Cardiac fibroblast (primary cell): Measurements from ENCODE around the gene PRG3.
A peak's percentile ranks its signal among the peaks of the same experiment; 100 is the strongest.

Experiments used
- DNase-seq, 2 donors: peaks; one replicate each; pipeline versions ENCODE4 v3.0.0 to v3.0.0-alpha.2; 2010; ENCODE audit warnings: low read depth in 2 of 2
- H3K4me3 ChIP-seq, 2 donors: replicated peaks in 1 of 2; 1 replicate in 1 of 2; 2 replicates in 1 of 2; pipeline ENCODE4 v1.5.1; 2011; ENCODE audit warnings: low read depth in 2 of 2, low read length in 2 of 2, mild to moderate bottlenecking in 2 of 2, moderate library complexity in 1 of 2
- TF ChIP-seq, protein P1 (sequence below): IDR thresholded peaks from one replicate; pipeline ENCODE4 v1.5.1; 2011; ENCODE audit warnings: low read depth, mild to moderate bottlenecking, low read length, inconsistent platforms

The PRG3 gene

DNA sequence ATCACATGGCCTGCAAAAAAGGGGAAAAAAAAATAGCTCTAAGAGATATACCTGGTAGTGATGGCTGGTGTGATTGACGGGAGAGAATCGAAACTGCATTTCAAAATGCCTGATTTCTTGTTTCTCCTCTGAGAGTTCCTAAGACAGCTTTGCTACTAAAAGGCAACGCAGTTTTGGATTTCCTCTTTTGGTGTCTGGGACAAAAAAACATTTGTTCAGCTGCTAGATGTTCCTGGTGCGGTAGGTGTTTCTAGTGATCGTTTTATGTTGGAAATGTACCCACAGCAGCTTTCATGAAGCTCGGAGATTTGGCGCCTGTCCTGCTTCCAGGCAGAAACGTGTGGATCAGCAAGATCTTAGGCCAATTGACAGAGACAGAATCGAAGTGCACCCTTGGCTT is 24.7 kb downstream of the PRG3 start:
- H3K4me3 ChIP-seq, result no peak overlapping the region
- DNase-seq, result no peak
- TF ChIP-seq, protein P1, sequence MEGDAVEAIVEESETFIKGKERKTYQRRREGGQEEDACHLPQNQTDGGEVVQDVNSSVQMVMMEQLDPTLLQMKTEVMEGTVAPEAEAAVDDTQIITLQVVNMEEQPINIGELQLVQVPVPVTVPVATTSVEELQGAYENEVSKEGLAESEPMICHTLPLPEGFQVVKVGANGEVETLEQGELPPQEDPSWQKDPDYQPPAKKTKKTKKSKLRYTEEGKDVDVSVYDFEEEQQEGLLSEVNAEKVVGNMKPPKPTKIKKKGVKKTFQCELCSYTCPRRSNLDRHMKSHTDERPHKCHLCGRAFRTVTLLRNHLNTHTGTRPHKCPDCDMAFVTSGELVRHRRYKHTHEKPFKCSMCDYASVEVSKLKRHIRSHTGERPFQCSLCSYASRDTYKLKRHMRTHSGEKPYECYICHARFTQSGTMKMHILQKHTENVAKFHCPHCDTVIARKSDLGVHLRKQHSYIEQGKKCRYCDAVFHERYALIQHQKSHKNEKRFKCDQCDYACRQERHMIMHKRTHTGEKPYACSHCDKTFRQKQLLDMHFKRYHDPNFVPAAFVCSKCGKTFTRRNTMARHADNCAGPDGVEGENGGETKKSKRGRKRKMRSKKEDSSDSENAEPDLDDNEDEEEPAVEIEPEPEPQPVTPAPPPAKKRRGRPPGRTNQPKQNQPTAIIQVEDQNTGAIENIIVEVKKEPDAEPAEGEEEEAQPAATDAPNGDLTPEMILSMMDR, result no peak

DNA sequence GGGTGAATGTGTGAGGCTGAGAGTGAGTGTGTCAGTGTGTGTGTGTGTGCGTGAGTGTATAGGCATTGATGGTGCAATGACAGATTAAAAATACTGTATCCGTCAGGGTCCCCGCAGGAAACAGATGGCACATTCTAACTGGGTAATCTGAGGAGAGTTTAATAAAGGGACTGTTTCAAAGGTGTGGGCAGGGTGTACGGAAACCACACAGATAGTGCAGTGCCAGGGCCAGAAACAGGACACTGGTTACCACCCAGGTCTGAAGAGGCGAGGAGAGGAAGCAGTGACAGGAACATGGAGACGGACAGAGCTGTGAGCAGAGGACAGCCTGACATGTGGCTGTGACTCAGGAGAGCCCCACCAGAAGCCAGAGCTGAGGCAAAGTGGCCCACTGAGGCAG is 26.3 kb downstream of the PRG3 start:
- TF ChIP-seq, protein P1, result no peak
- H3K4me3 ChIP-seq, result no peak overlapping the region
- no peak for DNase-seq

DNA sequence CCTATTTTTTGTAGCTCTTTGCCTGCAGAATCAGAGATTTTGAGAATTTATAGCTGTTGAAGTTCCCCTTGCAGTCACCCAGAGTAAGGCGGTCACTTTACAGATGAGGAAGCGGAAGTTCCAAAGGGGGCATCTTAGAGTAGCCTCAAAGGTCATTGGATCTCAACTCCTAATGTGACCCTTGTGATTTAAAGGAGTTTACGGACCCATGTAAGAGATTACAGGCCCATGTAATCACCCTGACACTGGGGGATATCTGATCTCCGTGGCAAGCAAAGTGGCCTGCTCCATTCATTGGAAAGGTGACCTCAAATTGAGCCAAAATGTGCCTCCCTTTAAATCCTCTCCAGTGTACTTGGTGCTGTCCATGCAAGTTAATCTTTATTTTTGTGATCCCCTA is 27.1 kb downstream of the PRG3 start:
- TF ChIP-seq, protein P1, result no peak
- no peak for DNase-seq
- no peak overlapping the region for H3K4me3 ChIP-seq

DNA sequence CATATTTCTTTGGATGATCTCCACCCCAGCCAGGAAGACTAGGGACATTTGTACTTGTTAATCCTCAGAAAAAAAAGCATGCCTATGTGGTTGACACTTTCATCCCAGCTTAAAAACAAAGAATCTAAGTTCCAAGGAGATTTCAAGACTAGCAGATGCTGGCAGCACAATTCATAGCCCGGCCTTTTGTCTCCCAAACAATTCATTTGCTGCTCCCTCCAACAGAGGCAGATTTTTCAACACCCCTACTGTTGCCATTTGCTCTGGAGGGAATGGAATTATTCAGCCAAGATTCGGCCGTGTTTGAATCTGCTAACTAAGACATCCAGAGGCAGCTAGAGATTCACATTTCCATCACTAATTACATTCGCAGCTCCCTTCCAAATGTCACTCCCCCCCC is 27.5 kb downstream of the PRG3 start:
- no peak overlapping the region for H3K4me3 ChIP-seq
- TF ChIP-seq, protein P1, result no peak
- no peak for DNase-seq

DNA sequence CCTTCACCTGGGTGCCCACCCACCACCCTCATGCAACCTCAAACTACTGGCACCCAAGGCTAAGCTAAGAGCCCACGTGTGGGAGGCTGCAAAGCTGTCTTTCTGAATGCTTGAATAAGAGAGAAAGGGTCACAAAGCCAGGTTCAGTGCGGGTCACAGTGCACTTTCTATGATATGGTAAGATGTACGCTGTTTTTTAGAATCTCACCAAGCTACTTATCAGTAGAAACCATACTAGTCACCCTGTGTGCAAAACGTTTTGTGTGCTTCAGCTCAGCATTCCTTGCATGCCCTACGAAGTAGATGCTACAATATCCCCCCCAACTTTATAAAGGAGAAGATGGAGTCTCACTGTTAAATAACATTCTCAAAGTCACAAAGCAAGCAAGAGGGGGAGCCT is 27.9 kb downstream of the PRG3 start:
- no peak overlapping the region for H3K4me3 ChIP-seq
- DNase-seq, result no peak
- TF ChIP-seq, protein P1, result no peak

DNA sequence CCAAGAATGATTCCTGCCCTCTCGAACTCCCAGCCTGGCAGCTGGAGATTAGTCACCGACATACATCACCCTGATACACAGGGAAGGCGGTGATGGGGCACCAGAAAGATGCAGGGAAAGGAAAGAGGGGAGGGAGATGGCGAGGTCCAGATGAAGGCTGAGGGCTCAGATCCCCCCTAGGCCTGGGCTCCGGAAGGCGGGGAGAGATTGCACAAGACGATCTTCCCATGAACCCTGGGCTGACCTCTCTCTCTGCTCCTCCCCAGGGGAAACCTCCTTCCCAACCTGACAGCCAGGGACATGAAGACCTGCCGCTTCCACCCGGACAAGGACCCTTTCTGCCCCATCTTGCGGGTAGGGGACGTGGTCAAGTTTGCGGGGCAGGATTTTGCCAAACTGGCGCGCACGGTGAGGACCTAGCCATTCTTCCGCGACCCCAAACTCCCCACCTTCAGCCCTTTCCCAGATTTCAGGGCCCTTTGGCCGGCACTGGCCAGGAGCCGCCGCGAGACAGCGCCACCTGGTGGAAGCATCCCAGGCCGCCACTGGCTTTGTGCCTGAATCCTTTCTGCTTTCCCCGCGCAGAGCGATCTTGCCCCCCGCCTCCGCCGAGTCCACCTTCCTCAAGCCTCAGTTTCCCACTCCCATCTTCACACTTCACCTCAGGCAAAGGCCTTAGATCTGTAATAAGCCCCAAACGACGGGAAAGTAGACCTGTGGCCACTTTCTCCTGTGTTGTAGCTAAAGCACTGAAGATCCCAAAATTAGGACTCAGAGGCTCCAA is 31.3 kb downstream of the PRG3 start:
- peak; percentile 47 to 56 for DNase-seq
- H3K4me3 ChIP-seq, result no peak overlapping the region
- TF ChIP-seq, protein P1, result peak; percentile 95
